GM12875 (cell line): Measurements from ENCODE around the gene EXOC8.

ENCODE experiments used
- H3K4me3 ChIP-seq: one replicate; pipeline ENCODE4 v1.5.1; 2011; ENCODE audit warnings: low read depth, low read length, control low read depth
- TF ChIP-seq, protein P1 (sequence below): IDR thresholded peaks from 2 replicates; pipeline ENCODE4 v1.5.1; 2011; ENCODE audit warnings: low read depth, mild to moderate bottlenecking, control low read depth, inconsistent platforms, low read length, moderate library complexity, borderline replicate concordance; ENCODE audit not compliant: insufficient read depth

Gene EXOC8

DNA sequence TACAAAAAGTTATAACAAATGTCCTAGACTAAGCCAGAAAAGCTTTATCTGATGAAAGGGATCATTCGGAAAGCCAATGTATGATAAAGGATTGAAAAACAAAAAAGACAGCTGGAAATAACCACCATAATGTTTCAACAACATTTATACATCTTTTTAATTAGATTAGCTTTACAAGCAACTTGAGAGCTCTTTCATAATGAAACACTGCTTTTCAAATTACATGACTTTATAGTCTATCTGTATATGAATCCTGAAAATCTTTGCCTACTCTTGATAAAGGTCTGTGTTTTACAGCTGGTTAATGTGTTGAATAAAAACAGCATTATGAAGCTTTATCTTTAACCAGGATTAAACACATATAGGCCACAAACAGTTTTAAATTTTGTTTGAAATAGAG lies 26.0 kb upstream of the EXOC8 start:
- H3K4me3 ChIP-seq: no peak overlapping the region
- TF ChIP-seq, protein P1, sequence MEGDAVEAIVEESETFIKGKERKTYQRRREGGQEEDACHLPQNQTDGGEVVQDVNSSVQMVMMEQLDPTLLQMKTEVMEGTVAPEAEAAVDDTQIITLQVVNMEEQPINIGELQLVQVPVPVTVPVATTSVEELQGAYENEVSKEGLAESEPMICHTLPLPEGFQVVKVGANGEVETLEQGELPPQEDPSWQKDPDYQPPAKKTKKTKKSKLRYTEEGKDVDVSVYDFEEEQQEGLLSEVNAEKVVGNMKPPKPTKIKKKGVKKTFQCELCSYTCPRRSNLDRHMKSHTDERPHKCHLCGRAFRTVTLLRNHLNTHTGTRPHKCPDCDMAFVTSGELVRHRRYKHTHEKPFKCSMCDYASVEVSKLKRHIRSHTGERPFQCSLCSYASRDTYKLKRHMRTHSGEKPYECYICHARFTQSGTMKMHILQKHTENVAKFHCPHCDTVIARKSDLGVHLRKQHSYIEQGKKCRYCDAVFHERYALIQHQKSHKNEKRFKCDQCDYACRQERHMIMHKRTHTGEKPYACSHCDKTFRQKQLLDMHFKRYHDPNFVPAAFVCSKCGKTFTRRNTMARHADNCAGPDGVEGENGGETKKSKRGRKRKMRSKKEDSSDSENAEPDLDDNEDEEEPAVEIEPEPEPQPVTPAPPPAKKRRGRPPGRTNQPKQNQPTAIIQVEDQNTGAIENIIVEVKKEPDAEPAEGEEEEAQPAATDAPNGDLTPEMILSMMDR: no peak

DNA sequence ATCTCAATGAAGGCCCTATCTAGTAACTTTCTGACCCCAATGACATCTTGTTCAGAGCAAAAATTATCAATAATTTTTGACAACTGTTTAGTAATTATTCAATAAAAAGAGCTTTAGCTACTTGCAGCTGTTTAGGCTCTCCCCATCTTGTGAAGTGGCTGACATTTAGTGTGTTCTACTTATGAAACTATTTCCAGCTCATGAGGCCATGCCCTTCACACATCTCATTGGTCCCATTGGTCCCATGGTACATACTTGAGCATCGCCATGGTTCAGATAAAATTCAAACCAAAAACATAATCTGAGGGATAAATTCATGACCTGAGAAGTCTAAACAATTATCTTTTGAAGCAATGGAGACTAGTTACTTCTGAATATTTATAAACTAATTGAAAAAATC lies 24.7 kb upstream of the EXOC8 start:
- no peak overlapping the region for H3K4me3 ChIP-seq
- TF ChIP-seq, protein P1: no peak

DNA sequence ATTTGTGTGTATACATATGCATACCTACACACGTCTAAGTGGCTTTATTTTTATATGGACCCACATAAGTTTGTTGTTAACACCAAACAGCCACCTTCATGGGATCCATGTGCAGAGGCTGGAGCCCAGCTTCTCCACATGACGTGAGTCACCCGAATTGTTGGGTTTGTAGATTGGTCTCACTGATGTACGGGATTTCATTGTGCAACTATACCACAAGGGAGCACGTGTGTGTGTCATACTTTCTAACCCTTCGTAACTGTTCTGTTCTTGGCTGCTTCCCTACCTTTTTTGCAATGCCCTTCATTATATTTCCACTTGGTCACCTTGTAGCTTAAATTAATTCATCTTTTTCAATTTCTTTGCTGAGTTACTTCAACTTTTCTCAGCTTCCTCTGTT lies 21.5 kb upstream of the EXOC8 start:
- H3K4me3 ChIP-seq: no peak overlapping the region
- TF ChIP-seq, protein P1: no peak

DNA sequence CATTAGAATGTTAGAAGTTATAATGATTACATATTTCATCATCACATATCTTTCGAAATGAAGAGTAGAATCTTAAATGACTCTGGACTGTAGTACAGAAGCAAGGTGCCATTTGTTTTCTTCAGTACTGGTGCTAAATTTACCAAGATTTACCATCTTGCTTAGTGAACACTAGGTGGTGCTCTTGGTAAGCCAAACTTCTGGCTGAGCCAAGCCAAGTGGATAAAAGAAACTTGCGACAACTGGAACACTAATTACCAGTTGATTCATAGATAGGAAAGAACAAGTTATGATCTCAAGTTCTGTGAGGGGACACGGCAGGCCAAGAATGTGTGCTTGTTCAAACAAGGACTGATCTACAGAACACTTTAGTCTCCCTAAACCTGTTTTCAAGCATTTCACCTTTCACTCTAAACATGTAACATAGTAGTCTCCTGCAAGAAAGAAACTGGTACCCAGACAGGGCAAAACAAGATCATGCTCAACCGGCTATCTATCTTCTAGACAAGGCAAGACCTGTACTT lies 20.2 kb upstream of the EXOC8 start:
- no peak overlapping the region for H3K4me3 ChIP-seq
- TF ChIP-seq, protein P1: peak; percentile 53

DNA sequence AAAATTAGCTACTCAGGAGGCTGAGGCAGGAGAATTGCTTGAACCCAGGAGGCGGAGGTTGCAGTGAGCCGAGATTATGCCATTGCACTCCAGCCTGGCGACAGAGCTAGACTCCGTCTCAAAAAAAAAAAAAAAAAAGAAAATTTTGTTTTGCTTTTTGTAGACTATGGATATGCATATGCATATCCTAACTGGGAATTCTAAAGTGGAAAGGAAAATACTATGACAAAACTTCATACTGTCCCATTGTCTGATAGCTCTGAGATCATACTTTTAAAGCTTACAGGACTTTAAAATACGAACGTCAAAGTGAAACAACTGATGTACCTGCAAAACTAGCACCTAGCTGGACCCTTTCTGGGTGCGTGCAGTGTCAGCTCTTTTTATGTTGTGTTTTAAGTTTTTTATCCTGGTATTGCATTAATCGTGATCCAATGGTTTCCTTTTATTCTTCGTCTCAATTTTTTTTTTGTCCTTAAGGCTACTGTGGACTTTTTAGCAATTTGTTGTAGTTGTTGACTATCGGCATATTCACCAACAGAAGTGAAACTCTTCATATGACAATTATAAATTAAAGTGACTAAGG lies 19.6 kb upstream of the EXOC8 start:
- TF ChIP-seq, protein P1: no peak
- no peak overlapping the region for H3K4me3 ChIP-seq

DNA sequence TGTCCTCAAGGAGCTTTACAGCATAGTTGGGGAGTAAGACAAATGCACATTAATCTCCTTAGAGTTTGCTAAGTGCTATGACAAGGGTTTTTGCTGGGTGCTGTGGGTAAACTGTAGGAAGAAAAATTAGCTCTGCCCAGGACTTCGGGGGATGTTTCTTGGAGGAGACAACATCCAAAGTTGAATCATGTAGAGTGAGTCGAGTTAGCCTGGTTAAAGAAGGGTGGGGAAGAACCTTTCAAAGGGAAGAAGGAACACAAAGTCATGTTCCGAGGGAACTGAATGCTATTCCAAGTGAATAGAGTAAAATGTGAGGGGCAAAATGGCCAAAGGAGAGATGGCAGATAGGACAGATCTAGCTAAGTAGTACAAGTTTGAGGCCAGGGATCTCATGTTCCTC lies 17.5 kb upstream of the EXOC8 start:
- TF ChIP-seq, protein P1: no peak
- H3K4me3 ChIP-seq: no peak overlapping the region

DNA sequence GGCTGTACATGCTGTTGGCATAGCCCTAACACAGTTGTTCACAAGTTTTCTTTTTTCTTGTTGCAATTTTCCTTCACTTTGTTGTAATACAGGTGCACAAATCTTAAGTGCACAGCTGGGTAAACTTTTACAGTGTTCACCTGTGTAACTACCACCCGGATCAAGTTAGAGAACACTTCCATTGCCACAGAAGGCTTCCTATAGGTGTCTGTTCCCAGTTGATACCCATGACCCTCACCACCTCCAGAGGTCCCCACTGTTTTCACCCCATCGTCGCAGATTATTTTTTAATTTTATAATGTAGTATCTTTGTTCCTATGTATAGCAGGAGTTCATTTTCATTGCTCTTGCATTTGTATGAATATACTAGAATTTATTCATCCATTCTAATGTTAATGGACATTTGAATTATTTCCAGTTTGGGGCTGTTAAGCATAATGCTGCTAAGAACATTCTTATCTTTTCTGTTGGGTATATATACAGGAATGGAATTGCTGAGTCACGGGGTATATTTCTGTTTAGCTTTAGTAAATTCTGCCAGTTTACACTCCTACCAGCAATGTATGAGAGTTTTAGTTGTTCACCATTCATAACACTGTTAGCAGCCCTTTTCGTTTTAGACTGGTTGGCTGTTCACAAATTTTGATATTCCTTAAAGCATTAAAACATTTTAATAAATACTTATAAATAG lies 16.8 kb upstream of the EXOC8 start:
- H3K4me3 ChIP-seq: no peak overlapping the region
- TF ChIP-seq, protein P1: no peak
